Measurements from ENCODE around the gene DCAF15.

DNA sequence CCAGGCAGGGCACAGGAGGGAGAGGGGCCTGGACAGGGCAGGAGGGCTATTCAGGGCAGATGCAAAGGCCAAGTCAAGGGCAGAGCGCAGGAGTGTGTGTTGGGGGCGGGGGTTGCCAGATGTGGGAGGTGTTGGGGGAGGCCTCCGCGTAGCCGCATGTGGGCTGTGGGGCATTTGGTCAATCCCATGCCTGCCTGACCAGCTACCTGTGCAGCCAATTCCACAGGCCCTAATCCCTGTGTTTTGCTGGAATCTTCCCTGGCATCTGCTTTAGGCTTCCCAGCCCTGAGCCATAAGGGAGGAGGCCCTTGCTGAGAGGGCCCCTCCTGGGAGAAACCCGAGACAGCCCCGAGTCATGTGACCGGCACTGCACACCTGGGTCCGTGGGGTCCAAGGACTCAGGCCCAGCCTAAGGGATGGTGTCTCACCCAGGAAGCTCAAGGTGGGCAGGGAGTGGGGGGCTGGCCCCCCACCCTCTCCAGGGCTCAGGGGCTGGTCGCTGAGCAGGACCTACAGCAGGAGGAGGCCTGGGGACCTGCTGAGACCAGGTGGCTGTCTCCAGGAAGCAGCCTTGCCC is 33.5 kb downstream of the DCAF15 start:
- TF ChIP-seq CTCF (IDR thresholded peaks at IDR 0.05; ENCODE audit: low read depth, low read length) (no peak), MYC (IDR thresholded peaks at IDR 0.05; ENCODE audit: low read depth, low read length) (no peak)

All from NB4 (cell line).